ENCODE results near the gene TBC1D10B.

DNA sequence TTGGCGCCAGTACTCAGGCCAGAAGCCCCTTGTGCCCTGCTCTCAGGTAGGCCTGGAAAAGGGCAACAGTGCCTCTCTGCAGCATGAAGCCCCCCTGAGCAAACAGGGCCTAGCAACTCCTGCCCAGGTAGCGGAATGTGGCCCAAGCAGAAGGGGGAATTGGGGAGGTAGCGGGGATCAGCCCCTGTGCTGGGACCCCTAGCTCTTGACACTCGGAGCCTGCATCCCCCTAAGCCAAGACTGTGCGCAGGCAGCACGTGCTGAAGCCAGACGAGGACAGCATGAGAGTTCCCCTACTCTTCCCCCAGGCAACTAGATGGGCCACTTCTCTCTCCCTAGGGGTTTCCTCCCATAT, 14.4 kb downstream of the TBC1D10B start:
- TF ChIP-seq, protein P1, sequence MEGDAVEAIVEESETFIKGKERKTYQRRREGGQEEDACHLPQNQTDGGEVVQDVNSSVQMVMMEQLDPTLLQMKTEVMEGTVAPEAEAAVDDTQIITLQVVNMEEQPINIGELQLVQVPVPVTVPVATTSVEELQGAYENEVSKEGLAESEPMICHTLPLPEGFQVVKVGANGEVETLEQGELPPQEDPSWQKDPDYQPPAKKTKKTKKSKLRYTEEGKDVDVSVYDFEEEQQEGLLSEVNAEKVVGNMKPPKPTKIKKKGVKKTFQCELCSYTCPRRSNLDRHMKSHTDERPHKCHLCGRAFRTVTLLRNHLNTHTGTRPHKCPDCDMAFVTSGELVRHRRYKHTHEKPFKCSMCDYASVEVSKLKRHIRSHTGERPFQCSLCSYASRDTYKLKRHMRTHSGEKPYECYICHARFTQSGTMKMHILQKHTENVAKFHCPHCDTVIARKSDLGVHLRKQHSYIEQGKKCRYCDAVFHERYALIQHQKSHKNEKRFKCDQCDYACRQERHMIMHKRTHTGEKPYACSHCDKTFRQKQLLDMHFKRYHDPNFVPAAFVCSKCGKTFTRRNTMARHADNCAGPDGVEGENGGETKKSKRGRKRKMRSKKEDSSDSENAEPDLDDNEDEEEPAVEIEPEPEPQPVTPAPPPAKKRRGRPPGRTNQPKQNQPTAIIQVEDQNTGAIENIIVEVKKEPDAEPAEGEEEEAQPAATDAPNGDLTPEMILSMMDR (conservative IDR thresholded peaks at IDR 0.05) = no peak
- TF ChIP-seq ZFX (IDR thresholded peaks at IDR 0.05) = no peak

Measured in C4-2B (cell line).